K562 (cell line): ENCODE results near the gene DCP2. TPM values are rescaled to one million over a fixed set of nuclear protein-coding genes. Genes with fewer than 3 reads are reported as not detected.

ENCODE experiments used
- ATAC-seq: fragments of 200-7000 bp; cut with Tn5 transposase; 3 replicates; pipeline ENCODE4 v1.9.1; 2020; ENCODE audit warnings: moderate library complexity
- BruUV-seq: library from RNA; stranded (reverse); fragments of 400-500 nt; replicated peaks from 2 replicates; lab custom pipeline; 2021; lab: Mats Ljungman, UMichigan
- CTCF ChIA-PET: fragments of 300-600 bp; formaldehyde crosslinking; extraction: SDS; loops from one replicate; lab custom pipeline; 2021; ENCODE audit warnings: low intra/inter-chr PET ratio; lab: Yijun Ruan, JAX
- POLR2A ChIA-PET: fragments of 300-600, 350-650 bp; sonication (Branson Sonifier 250); formaldehyde crosslinking; extraction: SDS; loops from one replicate; lab custom pipeline; 2021; ENCODE audit warnings: antibody characterized with exemption, inconsistent platforms; lab: Yijun Ruan, JAX
- DNase-seq, 4 experiments: peaks; one replicate each; pipeline versions ENCODE4 v3.0.0 to v3.0.0-alpha.2; 2011 to 2018; ENCODE audit warnings: low spot score in 3 of 4, mixed read lengths in 3 of 4; ENCODE audit errors: extremely low read depth in 1 of 4
- FAIRE-seq: peaks from 2 replicates; lab custom pipeline; 2011; peaks lifted over from hg19 to GRCh38; lab: Jason Lieb, UNC
- H2AFZ ChIP-seq: 2 replicates; pipeline ENCODE4 v1.6.0; 2011; ENCODE audit warnings: low read depth, low read length, control low read depth, inconsistent platforms
- H3K27ac ChIP-seq: fragments of 200-600 bp; 3 replicates; pipeline ENCODE4 v1.8.0; 2011; ENCODE audit warnings: low read depth, mild to moderate bottlenecking, control low read depth, inconsistent platforms, low read length, moderate library complexity, mixed read lengths; ENCODE audit errors: extremely low read depth
- H3K27me3 ChIP-seq, 2 experiments: fragments of 300-600 bp in 1 of 2; 2 replicates in 1 of 2; 3 replicates in 1 of 2; pipeline versions ENCODE4 v1.6.0 to v1.8.0; 2011; ENCODE audit warnings: inconsistent platforms in 2 of 2, low read length in 2 of 2, mild to moderate bottlenecking in 1 of 2, mixed read lengths in 1 of 2, moderate library complexity in 1 of 2; ENCODE audit not compliant: control insufficient read depth in 2 of 2, insufficient read depth in 2 of 2
- H3K36me3 ChIP-seq: fragments of 300-600 bp; 3 replicates; pipeline ENCODE4 v1.8.0; 2011; ENCODE audit warnings: mild to moderate bottlenecking, low read length, inconsistent platforms; ENCODE audit not compliant: control insufficient read depth, insufficient read depth
- H3K4me1 ChIP-seq, 2 experiments: fragments of 200-600 bp in 1 of 2; replicated peaks in 1 of 2; 2 replicates in 1 of 2; 3 replicates in 1 of 2; pipeline versions ENCODE4 v1.5.1 to v1.8.0; 2011; ENCODE audit warnings: inconsistent platforms in 2 of 2, low read length in 2 of 2, mild to moderate bottlenecking in 1 of 2, mixed read lengths in 1 of 2, moderate library complexity in 1 of 2; ENCODE audit not compliant: control insufficient read depth in 2 of 2, insufficient read depth in 2 of 2
- H3K4me2 ChIP-seq: 2 replicates; pipeline ENCODE4 v1.6.1; 2011; ENCODE audit warnings: low read length, control low read depth, inconsistent platforms, mixed read lengths; ENCODE audit not compliant: insufficient read depth
- H3K4me3 ChIP-seq: fragments of 200-600 bp; sonication (generic), shearing (Covaris generic); 2 replicates; pipeline ENCODE4 v1.5.1; 2016; ENCODE audit warnings: control low read depth, inconsistent platforms
- H3K79me2 ChIP-seq: fragments of 200-600 bp; 3 replicates; pipeline ENCODE4 v1.8.0; 2011; ENCODE audit warnings: low read length, inconsistent platforms; ENCODE audit not compliant: control insufficient read depth, insufficient read depth
- H3K9ac ChIP-seq, 2 experiments: 2 replicates each; pipeline versions ENCODE4 v1.6.0 to v1.6.1; 2011; ENCODE audit warnings: low read depth in 2 of 2, low read length in 2 of 2, control low read depth in 1 of 2, inconsistent platforms in 1 of 2, mild to moderate bottlenecking in 1 of 2, mixed read lengths in 1 of 2; ENCODE audit not compliant: insufficient read depth in 1 of 2
- H3K9me1 ChIP-seq: one replicate; pipeline ENCODE4 v1.6.0; 2011; ENCODE audit warnings: inconsistent platforms, mild to moderate bottlenecking, low read length, moderate library complexity; ENCODE audit not compliant: control insufficient read depth, insufficient read depth
- H3K9me3 ChIP-seq: replicated peaks from 2 replicates; pipeline ENCODE4 v1.5.1; 2011; ENCODE audit warnings: low read depth, low read length, inconsistent platforms; ENCODE audit not compliant: control insufficient read depth, insufficient read depth
- H4K20me1 ChIP-seq: replicated peaks from 2 replicates; pipeline ENCODE4 v1.6.1; 2011; ENCODE audit warnings: low read length, inconsistent platforms, mixed read lengths; ENCODE audit not compliant: control insufficient read depth, insufficient read depth
- C11orf30 ChIP-seq: fragments of 450-650 bp; IDR thresholded peaks from 2 replicates; pipeline ENCODE4 v1.6.1; 2016; ENCODE audit warnings: low read depth, mild to moderate bottlenecking
- DACH1 ChIP-seq: fragments of 450-650 bp; IDR thresholded peaks from 2 replicates; pipeline ENCODE4 v1.6.1; 2018; ENCODE audit not compliant: partially characterized antibody
- DLX4 ChIP-seq: fragments of 250-450 bp; sonication (Bioruptor Pico); IDR thresholded peaks from 2 replicates; pipeline ENCODE4 v1.6.1; 2021; ENCODE audit warnings: mild to moderate bottlenecking
- ETV1 ChIP-seq: fragments of 450-650 bp; conservative IDR thresholded peaks from 2 replicates; pipeline ENCODE4 v1.6.1; 2016; ENCODE audit warnings: missing genetic modification characterization, control low read depth, low read depth, missing compliant biosample characterization
- FOXP4 ChIP-seq: sonication (generic); formaldehyde crosslinking; IDR thresholded peaks from 2 replicates; pipeline ENCODE4 v1.8.0; 2022; ENCODE audit warnings: mild to moderate bottlenecking, missing genetic modification reagents, borderline replicate concordance
- IRF1 ChIP-seq: sonication (generic); formaldehyde crosslinking; IDR thresholded peaks from 2 replicates; pipeline ENCODE4 v1.8.0; 2022; ENCODE audit warnings: missing genetic modification reagents, mild to moderate bottlenecking, borderline replicate concordance
- LARP7 ChIP-seq: fragments of 450-650 bp; IDR thresholded peaks from 2 replicates; pipeline ENCODE4 v1.6.1; 2016
- MAFF ChIP-seq: IDR thresholded peaks from 2 replicates; pipeline ENCODE4 v1.6.1; 2012; ENCODE audit warnings: low read length, improper control_type of control experiment
- MAFG ChIP-seq: fragments of 450-650 bp; conservative IDR thresholded peaks from 2 replicates; pipeline ENCODE4 v1.6.1; 2016; ENCODE audit warnings: missing genetic modification characterization, missing compliant biosample characterization
- MAFK ChIP-seq: IDR thresholded peaks from 2 replicates; pipeline ENCODE4 v1.6.1; 2011; ENCODE audit warnings: low read length, improper control_type of control experiment
- POLR2A ChIP-seq: fragments of 450-650 bp; conservative IDR thresholded peaks from 2 replicates; pipeline ENCODE4 v1.6.1; 2016
- RAD21 ChIP-seq, 2 experiments: fragments of 250-450 bp in 1 of 2; fragments of 450-650 bp in 1 of 2; sonication (Bioruptor Pico) in 1 of 2; formaldehyde crosslinking in 1 of 2; IDR thresholded peaks in 1 of 2; conservative IDR thresholded peaks in 1 of 2; 2 replicates each; pipeline versions ENCODE4 v1.4.0 to v1.8.0; 2020 to 2022; ENCODE audit warnings: mild to moderate bottlenecking in 2 of 2, moderate library complexity in 1 of 2
- RERE ChIP-seq: sonication (generic); formaldehyde crosslinking; IDR thresholded peaks from 2 replicates; pipeline ENCODE4 v1.8.0; 2023; ENCODE audit warnings: missing genetic modification reagents, mild to moderate bottlenecking, borderline replicate concordance
- WHSC1 ChIP-seq: IDR thresholded peaks from one replicate; pipeline ENCODE4 v1.6.1; 2012; ENCODE audit warnings: low read length, control low read depth, inconsistent platforms
- ZNF316 ChIP-seq: fragments of 450-650 bp; IDR thresholded peaks from 2 replicates; pipeline ENCODE4 v1.6.1; 2016
- WGBS: fragments of 100-300 bp; shearing (Covaris generic); methylation state at CpG from one replicate; pipeline ENCODE4 v1.1.6; 2016; ENCODE audit warnings: low coverage, mixed read lengths; ENCODE audit not compliant: insufficient coverage; ENCODE audit errors: missing lambda C conversion rate; 5-methylcytosine and 5-hydroxymethylcytosine counted together
- in situ Hi-C: fragments of 300-500 bp; cut with MboI; formaldehyde crosslinking; loops from 4 replicates; pipeline ENCODE4 v1.15.0; 2018; ENCODE audit warnings: inconsistent platforms, mixed read lengths
- intact Hi-C: fragments of 100-400 bp; cut with micrococcal nuclease; formaldehyde crosslinking; loops from 2 replicates; pipeline ENCODE4 v1.14.2; 2022
- polyA plus RNA-seq, 8 experiments: library from polyadenylated mRNA; depleted of rRNA in 4 of 8; stranded (reverse) in 5 of 8; unstranded in 3 of 8; fragments of >200 nt; fragmentation: Nextera tagmentation in 2 of 8; fragmentation: Illumina TruSeq in 1 of 8; extraction: Ambion mirVana in 2 of 8; extraction: Trizol in 1 of 8; gene quantifications; 2 replicates each; pipeline versions ENCODE4 v1.2.1 to v1.2.3, GENCODE V29; 2011 to 2014; ENCODE audit warnings: inconsistent platforms in 1 of 8, missing spikeins in 1 of 8
- total RNA-seq, 7 experiments: library from RNA; depleted of rRNA in 6 of 7; stranded (reverse); fragments of >200 nt in 6 of 7; fragmentation: Illumina TruSeq in 2 of 7; extraction: Trizol in 2 of 7; gene quantifications; 2 replicates each; pipeline versions ENCODE4 v1.2.1 to v1.2.3, GENCODE V29; 2011 to 2021; ENCODE audit warnings: low replicate concordance in 1 of 7

The DCP2 gene
- total and polyA plus RNA-seq, 9 of the 15 experiments (the other 6 are each of a cell fraction or from before 2014, with no cell fraction given), result 25.9 to 109 (median 46.7) TPM

- Histone ChIP-seq H3K36me3 (peaks cover 77% of the 10 kb centered on the region), H3K4me3 (no peak overlapping the region), H3K27ac (no peak overlapping the region), H3K4me2 (no peak overlapping the region), H3K27me3 (no peaks in the 10 kb centered on the region), H3K4me1 (no peaks in the 10 kb centered on the region), H3K9ac (no peak overlapping the region), H4K20me1 (no peaks in the 10 kb centered on the region), H3K79me2 (peaks cover 7% of the 10 kb centered on the region), H3K9me1 (no peaks in the 10 kb centered on the region), H3K9me3 (no peaks in the 10 kb centered on the region), H2AFZ (no peak overlapping the region)
- no TSS peak for BruUV-seq
- CTCF ChIA-PET, result no interaction called here
- FAIRE-seq (no peak), ATAC-seq (no peak), DNase-seq (no peak)
- POLR2A ChIA-PET, result no interaction called here
- in situ Hi-C loops (no loop called here), intact Hi-C loops (no loop called here)
- 92% methylated on average over 3 of the region's 3 CpGs for WGBS
- TF ChIP-seq ETV1 (no peak), FOXP4 (CRISPR knock-in tag) (no peak), RERE (no peak), RAD21 (CRISPR knock-in tag; conservative IDR thresholded peaks at IDR 0.05 in 1 of 2, IDR thresholded peaks at IDR 0.05 in 1 of 2) (no peak), C11orf30 (peak; percentile 73), IRF1 (no peak), MAFF (peak; percentile 89), MAFG (tag) (peak; percentile 75), DACH1 (no peak), WHSC1 (no peak), MAFK (peak; percentile 88), LARP7 (no peak), ZNF316 (peak; percentile 79), DLX4 (CRISPR knock-in tag) (no peak), POLR2A (no peak)
Observed at GRCh38 chr5:113003763-113004162, 27.2 kb downstream of the DCP2 start.
